B cell (primary cell): ENCODE measurements around the gene TMEM17. TPM values are rescaled to one million over a fixed set of nuclear protein-coding genes. Genes with fewer than 3 reads are reported as not detected.
"Not testable (repeated sequence)": the region's sequence is repeated elsewhere in the genome, so short reads cannot be mapped to it uniquely, and the experiment has no call there.

ENCODE experiments used
- ATAC-seq: fragments of 200-7000 bp; cut with Tn5 transposase; one replicate; pipeline ENCODE4 v1.10.0; 2021; ENCODE audit warnings: low read depth, mild to moderate bottlenecking, moderate number of reproducible peaks, moderate library complexity
- CTCF ChIA-PET: fragments of 350-600 bp; sonication (Branson Sonifier 250); formaldehyde crosslinking; loops from one replicate; lab custom pipeline; 2021; ENCODE audit warnings: antibody characterized with exemption, inconsistent platforms; lab: Charles Lee
- POLR2A ChIA-PET: fragments of 350-600 bp; sonication (Branson Sonifier 250); formaldehyde crosslinking; loops from one replicate; lab custom pipeline; 2021; ENCODE audit warnings: antibody characterized with exemption; lab: Charles Lee
- DNase-seq: peaks from one replicate; pipeline ENCODE4 v3.0.0; 2013
- H2AFZ ChIP-seq: 2 replicates; pipeline ENCODE4 v1.6.1; 2012; ENCODE audit warnings: mild to moderate bottlenecking, low read depth, low read length; ENCODE audit not compliant: insufficient read depth, poor library complexity, severe bottlenecking
- H3K27ac ChIP-seq, 2 donors: 1 replicate in 1 of 2; 2 replicates in 1 of 2; pipeline ENCODE4 v1.5.1; 2012 to 2013; ENCODE audit warnings: low read length in 2 of 2, mild to moderate bottlenecking in 2 of 2, moderate library complexity in 1 of 2
- H3K27me3 ChIP-seq, 4 experiments: fragments of 200-600 bp in 1 of 4; sonication (generic) in 1 of 4; replicated peaks in 1 of 4; 1 replicate in 2 of 4; 2 replicates in 2 of 4; pipeline versions ENCODE4 v1.6.1 to v1.7.0; 2013 to 2016; ENCODE audit warnings: low read length in 3 of 4, mild to moderate bottlenecking in 2 of 4, mixed read lengths in 1 of 4, moderate library complexity in 1 of 4; ENCODE audit not compliant: insufficient read depth in 4 of 4, control insufficient read depth in 3 of 4; ENCODE audit errors: control extremely low read depth in 1 of 4
- H3K36me3 ChIP-seq, 2 experiments: replicated peaks in 1 of 2; 1 replicate in 1 of 2; 2 replicates in 1 of 2; pipeline versions ENCODE4 v1.6.1 to v1.7.1; 2013; ENCODE audit warnings: low read length in 1 of 2; ENCODE audit not compliant: insufficient read depth in 2 of 2, control insufficient read depth in 1 of 2; ENCODE audit errors: control extremely low read depth in 1 of 2, extremely low read depth in 1 of 2
- H3K4me1 ChIP-seq, 2 donors: fragments of 200-600 bp in 1 of 2; sonication (generic) in 1 of 2; 1 replicate in 1 of 2; 2 replicates in 1 of 2; pipeline versions ENCODE4 v1.5.1 to v1.6.1; 2013 to 2017; ENCODE audit warnings: low read length in 2 of 2; ENCODE audit not compliant: control insufficient read depth in 2 of 2, insufficient read depth in 2 of 2
- H3K4me2 ChIP-seq: replicated peaks from 2 replicates; pipeline ENCODE3; 2012; ENCODE audit warnings: mild to moderate bottlenecking, low read depth, low read length; ENCODE audit not compliant: poor library complexity, severe bottlenecking
- H3K4me3 ChIP-seq, 5 experiments: fragments of 200-600 bp in 1 of 5; sonication (generic) in 1 of 5; 1 replicate in 3 of 5; 2 replicates in 2 of 5; pipeline versions ENCODE4 v1.5.1 to v1.7.0; 2011 to 2016; ENCODE audit warnings: low read length in 4 of 5, mild to moderate bottlenecking in 4 of 5, low read depth in 2 of 5, control low read depth in 1 of 5, moderate library complexity in 1 of 5; ENCODE audit not compliant: insufficient read depth in 1 of 5; ENCODE audit errors: control extremely low read depth in 1 of 5, extremely low read depth in 1 of 5
- H3K79me2 ChIP-seq: fragments of 200-600 bp; sonication (generic); one replicate; pipeline ENCODE4 v1.6.0; 2016; ENCODE audit warnings: low read length; ENCODE audit not compliant: control insufficient read depth, insufficient read depth
- H3K9ac ChIP-seq: fragments of 200-600 bp; sonication (generic); 2 replicates; pipeline ENCODE4 v1.6.1; 2017; ENCODE audit warnings: mild to moderate bottlenecking, low read length, moderate library complexity
- H3K9me3 ChIP-seq, 3 donors: one replicate each; pipeline versions ENCODE4 v1.6.1 to v1.7.1; 2013; ENCODE audit warnings: low read length in 2 of 3; ENCODE audit not compliant: control insufficient read depth in 2 of 3, insufficient read depth in 1 of 3; ENCODE audit errors: control extremely low read depth in 1 of 3
- H4K20me1 ChIP-seq: 2 replicates; pipeline ENCODE4 v1.6.0; 2012; ENCODE audit warnings: mild to moderate bottlenecking, low read length; ENCODE audit not compliant: insufficient read depth, control insufficient read depth, poor library complexity, severe bottlenecking
- H3K27ac Mint-ChIP-seq: one replicate; pipeline ENCODE4 v1.8.0; 2021; ENCODE audit warnings: mixed read lengths
- H3K27me3 Mint-ChIP-seq: one replicate; pipeline ENCODE4 v1.8.0; 2021; ENCODE audit warnings: mixed read lengths
- H3K4me1 Mint-ChIP-seq: one replicate; pipeline ENCODE4 v1.8.0; 2021; ENCODE audit warnings: mixed read lengths
- H3K4me3 Mint-ChIP-seq: one replicate; pipeline ENCODE4 v1.8.0; 2021; ENCODE audit warnings: mixed read lengths
- H3K9me3 Mint-ChIP-seq: one replicate; pipeline ENCODE4 v1.8.0; 2022; ENCODE audit warnings: mixed read lengths; ENCODE audit not compliant: insufficient read depth
- EZH2 ChIP-seq: IDR thresholded peaks from 2 replicates; pipeline ENCODE4 v1.6.1; 2012; ENCODE audit warnings: borderline replicate concordance, low read depth, mild to moderate bottlenecking, moderate library complexity, low read length; ENCODE audit not compliant: insufficient read depth, poor library complexity, severe bottlenecking
- WGBS: methylation state at CpG from one replicate; pipeline ENCODE4 v1.1.5; 2013; ENCODE audit warnings: missing lambda C conversion rate; ENCODE audit not compliant: insufficient coverage; 5-methylcytosine and 5-hydroxymethylcytosine counted together
- intact Hi-C: fragments of 100-400 bp; cut with micrococcal nuclease; formaldehyde crosslinking; loops from one replicate; pipeline ENCODE4 v1.10.0; 2022
- polyA plus RNA-seq: library from polyadenylated mRNA; depleted of rRNA; stranded (reverse); fragments of >200 nt; gene quantifications from 2 replicates; pipeline ENCODE4 v1.2.3, GENCODE V29; 2012
- total RNA-seq, 2 donors: library from RNA; stranded (reverse); fragments of 120-200 nt in 1 of 2; gene quantifications; 1 replicate in 1 of 2; 2 replicates in 1 of 2; pipeline versions ENCODE4 v1.2.3 to v1.2.4, GENCODE V29; 2013 to 2022
- TF ChIP-seq, protein P1 (sequence below): fragments of 200-600 bp; IDR thresholded peaks from one replicate; pipeline ENCODE4 v1.8.0; 2022; ENCODE audit warnings: antibody characterized with exemption, mild to moderate bottlenecking

The TMEM17 gene
- total and polyA plus RNA-seq, 2 donors (not counting 1 experiment from before 2014, with no cell fraction given) = not detected

DNA sequence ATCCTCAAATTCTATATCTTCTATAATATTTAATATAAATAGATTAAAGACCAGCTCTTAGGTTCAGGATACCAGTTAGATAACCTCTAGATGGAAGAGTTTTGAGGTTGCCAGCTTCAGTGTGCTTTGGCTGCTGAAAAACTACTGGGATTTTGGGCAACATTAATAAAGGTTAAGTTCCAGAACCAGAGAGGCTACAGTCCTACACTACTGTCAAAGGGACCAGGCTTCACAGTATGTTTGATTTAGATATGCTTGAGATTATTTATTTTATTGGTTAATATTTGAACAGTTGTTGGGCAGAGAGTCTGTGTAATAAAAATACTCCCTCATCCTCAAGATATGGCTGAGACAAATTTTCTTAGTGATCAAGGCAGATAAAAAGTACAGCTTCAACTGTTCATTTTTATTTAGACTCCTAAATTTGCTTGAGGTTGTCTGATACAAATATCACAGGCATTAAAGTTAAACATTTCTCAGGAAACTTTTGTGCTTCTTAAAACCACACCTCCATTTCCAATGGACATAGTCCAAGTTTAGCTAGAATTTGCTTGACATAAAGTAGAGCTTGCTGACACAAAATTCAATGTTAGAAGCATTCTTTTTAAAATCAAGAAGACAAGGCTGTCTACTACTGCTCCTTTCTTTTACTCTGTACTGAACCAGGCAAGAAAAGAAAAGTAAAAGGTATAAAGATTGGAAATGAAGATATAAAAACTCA lies 19.7 kb upstream of the TMEM17 start:
- H3K4me1 ChIP-seq = no peaks in the 10 kb centered on the region
- no peaks in the 10 kb centered on the region for H3K36me3 ChIP-seq
- no peaks in the 10 kb centered on the region for H3K79me2 ChIP-seq
- no peaks in the 10 kb centered on the region for H4K20me1 ChIP-seq
- H3K27me3 ChIP-seq = peaks cover 0 to 6% (median 2%) of the 10 kb centered on the region in 4 experiments
- ChIA-PET POLR2A (no interaction called here), CTCF (no interaction called here)
- no peaks in the 10 kb centered on the region for H3K4me1 Mint-ChIP-seq
- no peaks in the 10 kb centered on the region for H3K9me3 Mint-ChIP-seq
- DNase-seq = no peak
- intact Hi-C loops = no loop called here
- H2AFZ ChIP-seq = no peak overlapping the region
- TF ChIP-seq, protein P1, sequence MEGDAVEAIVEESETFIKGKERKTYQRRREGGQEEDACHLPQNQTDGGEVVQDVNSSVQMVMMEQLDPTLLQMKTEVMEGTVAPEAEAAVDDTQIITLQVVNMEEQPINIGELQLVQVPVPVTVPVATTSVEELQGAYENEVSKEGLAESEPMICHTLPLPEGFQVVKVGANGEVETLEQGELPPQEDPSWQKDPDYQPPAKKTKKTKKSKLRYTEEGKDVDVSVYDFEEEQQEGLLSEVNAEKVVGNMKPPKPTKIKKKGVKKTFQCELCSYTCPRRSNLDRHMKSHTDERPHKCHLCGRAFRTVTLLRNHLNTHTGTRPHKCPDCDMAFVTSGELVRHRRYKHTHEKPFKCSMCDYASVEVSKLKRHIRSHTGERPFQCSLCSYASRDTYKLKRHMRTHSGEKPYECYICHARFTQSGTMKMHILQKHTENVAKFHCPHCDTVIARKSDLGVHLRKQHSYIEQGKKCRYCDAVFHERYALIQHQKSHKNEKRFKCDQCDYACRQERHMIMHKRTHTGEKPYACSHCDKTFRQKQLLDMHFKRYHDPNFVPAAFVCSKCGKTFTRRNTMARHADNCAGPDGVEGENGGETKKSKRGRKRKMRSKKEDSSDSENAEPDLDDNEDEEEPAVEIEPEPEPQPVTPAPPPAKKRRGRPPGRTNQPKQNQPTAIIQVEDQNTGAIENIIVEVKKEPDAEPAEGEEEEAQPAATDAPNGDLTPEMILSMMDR = no peak
- no peak overlapping the region for H3K4me3 ChIP-seq
- H3K4me3 Mint-ChIP-seq = no peak overlapping the region
- peaks cover 23% of the 10 kb centered on the region for H3K27me3 Mint-ChIP-seq
- peaks cover 0 to 9% (median 3%) of the 10 kb centered on the region in 3 donors for H3K9me3 ChIP-seq
- H3K9ac ChIP-seq = no peak overlapping the region
- no peak for ATAC-seq
- H3K27ac ChIP-seq = no peak overlapping the region
- H3K4me2 ChIP-seq = no peak overlapping the region
- no peak overlapping the region for H3K27ac Mint-ChIP-seq

DNA sequence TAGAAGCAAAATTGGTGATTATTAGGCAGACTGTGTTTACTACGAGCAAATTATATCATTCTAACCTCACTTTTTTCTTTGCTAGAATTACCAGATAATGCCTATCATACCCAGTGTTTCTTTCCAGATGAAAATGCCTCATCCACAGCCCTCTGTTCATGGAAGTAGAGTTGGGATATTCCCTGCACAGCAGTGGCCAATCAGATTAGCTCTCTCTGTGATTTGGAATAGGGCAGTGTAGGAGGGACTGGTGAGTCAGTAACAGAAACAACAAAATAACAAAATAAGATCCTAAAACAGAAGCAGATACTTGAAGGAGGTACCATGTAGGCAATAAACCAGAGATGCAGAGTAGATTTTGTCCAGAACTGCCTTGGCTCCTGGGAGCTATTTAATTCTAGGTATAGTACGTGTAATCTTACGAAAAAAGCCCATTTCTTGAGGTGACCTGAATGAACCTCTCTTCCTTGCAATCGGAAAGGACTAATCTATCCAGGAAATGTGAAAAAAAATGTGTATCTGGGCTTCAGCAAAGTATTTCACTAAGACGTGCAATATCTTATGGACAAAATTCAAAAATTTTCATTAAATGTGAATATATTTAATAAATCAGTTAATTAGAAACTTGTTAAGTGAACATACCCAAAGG lies 18.4 kb upstream of the TMEM17 start:
- no peaks in the 10 kb centered on the region for H3K9me3 Mint-ChIP-seq
- Histone ChIP-seq H3K79me2 (no peaks in the 10 kb centered on the region), H3K27me3 (peaks cover 0 to 6% (median 2%) of the 10 kb centered on the region in 4 experiments), H3K4me1 (no peaks in the 10 kb centered on the region), H3K27ac (no peak overlapping the region), H3K4me2 (no peak overlapping the region), H4K20me1 (no peaks in the 10 kb centered on the region), H3K9me3 (peaks cover 0 to 9% (median 3%) of the 10 kb centered on the region in 3 donors), H3K9ac (no peak overlapping the region), H3K36me3 (no peaks in the 10 kb centered on the region), H3K4me3 (no peak overlapping the region), H2AFZ (no peak overlapping the region)
- intact Hi-C loops = no loop called here
- no peak for TF ChIP-seq EZH2
- ATAC-seq (no peak), DNase-seq (no peak)
- H3K27me3 Mint-ChIP-seq = peaks cover 19% of the 10 kb centered on the region
- CTCF ChIA-PET = no interaction called here
- WGBS = no CpG with 5 or more reads among the region's 5 CpGs
- POLR2A ChIA-PET = no interaction called here
- no peak overlapping the region for H3K27ac Mint-ChIP-seq
- no peak overlapping the region for H3K4me3 Mint-ChIP-seq
- H3K4me1 Mint-ChIP-seq = no peaks in the 10 kb centered on the region

DNA sequence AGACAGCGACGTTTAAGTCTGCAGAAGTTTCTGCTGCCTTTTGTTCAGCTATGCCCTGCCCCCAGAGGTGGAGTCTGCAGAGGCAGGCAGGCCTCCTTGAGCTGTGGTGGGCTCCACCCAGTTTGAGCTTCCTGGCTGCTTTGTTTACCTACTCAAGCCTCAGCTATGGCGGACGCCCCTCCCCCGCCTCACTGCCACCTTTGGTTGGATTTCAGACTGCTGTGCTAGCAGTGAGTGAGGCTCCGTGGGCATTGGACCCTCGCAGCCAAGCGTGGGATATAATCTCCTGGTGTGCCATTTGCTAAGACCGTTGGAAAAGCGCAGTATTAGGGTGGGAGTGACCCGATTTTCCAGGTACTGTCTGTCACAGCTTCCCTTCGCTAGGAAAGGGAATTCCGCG lies 15.1 kb upstream of the TMEM17 start:
- H4K20me1 ChIP-seq, H3K4me1 Mint-ChIP-seq, DNase-seq, H3K4me2 ChIP-seq, H3K27me3 ChIP-seq, POLR2A ChIA-PET, H3K9me3 ChIP-seq, H3K36me3 ChIP-seq, intact Hi-C loops, H2AFZ ChIP-seq, H3K27ac ChIP-seq, CTCF ChIA-PET, H3K79me2 ChIP-seq, H3K4me3 ChIP-seq, H3K9ac ChIP-seq, H3K4me1 ChIP-seq, H3K27ac Mint-ChIP-seq, H3K4me3 Mint-ChIP-seq, ATAC-seq, H3K9me3 Mint-ChIP-seq: not testable (repeated sequence)
- peaks cover 15% of the 10 kb centered on the region for H3K27me3 Mint-ChIP-seq
- over 99% methylated on average over 10 of the region's 14 CpGs for whole genome bisulfite sequencing
